B cell (primary cell): ENCODE data around the gene TMPRSS9. TPM values are rescaled to one million over a fixed set of nuclear protein-coding genes. Genes with fewer than 3 reads are reported as not detected.

Experiments
- ATAC-seq: fragments of 200-7000 bp; cut with Tn5 transposase; one replicate; pipeline ENCODE4 v1.10.0; 2021; ENCODE audit warnings: low read depth, mild to moderate bottlenecking, moderate number of reproducible peaks, moderate library complexity
- CTCF ChIA-PET: fragments of 350-600 bp; sonication (Branson Sonifier 250); formaldehyde crosslinking; loops from one replicate; lab custom pipeline; 2021; ENCODE audit warnings: antibody characterized with exemption, inconsistent platforms; lab: Charles Lee
- POLR2A ChIA-PET: fragments of 350-600 bp; sonication (Branson Sonifier 250); formaldehyde crosslinking; loops from one replicate; lab custom pipeline; 2021; ENCODE audit warnings: antibody characterized with exemption; lab: Charles Lee
- DNase-seq: peaks from one replicate; pipeline ENCODE4 v3.0.0; 2013
- H2AFZ ChIP-seq: 2 replicates; pipeline ENCODE4 v1.6.1; 2012; ENCODE audit warnings: mild to moderate bottlenecking, low read depth, low read length; ENCODE audit not compliant: insufficient read depth, poor library complexity, severe bottlenecking
- H3K27ac ChIP-seq, 2 donors: 1 replicate in 1 of 2; 2 replicates in 1 of 2; pipeline ENCODE4 v1.5.1; 2012 to 2013; ENCODE audit warnings: low read length in 2 of 2, mild to moderate bottlenecking in 2 of 2, moderate library complexity in 1 of 2
- H3K27me3 ChIP-seq, 4 experiments: fragments of 200-600 bp in 1 of 4; sonication (generic) in 1 of 4; replicated peaks in 1 of 4; 1 replicate in 2 of 4; 2 replicates in 2 of 4; pipeline versions ENCODE4 v1.6.1 to v1.7.0; 2013 to 2016; ENCODE audit warnings: low read length in 3 of 4, mild to moderate bottlenecking in 2 of 4, mixed read lengths in 1 of 4, moderate library complexity in 1 of 4; ENCODE audit not compliant: insufficient read depth in 4 of 4, control insufficient read depth in 3 of 4; ENCODE audit errors: control extremely low read depth in 1 of 4
- H3K36me3 ChIP-seq, 2 experiments: replicated peaks in 1 of 2; 1 replicate in 1 of 2; 2 replicates in 1 of 2; pipeline versions ENCODE4 v1.6.1 to v1.7.1; 2013; ENCODE audit warnings: low read length in 1 of 2; ENCODE audit not compliant: insufficient read depth in 2 of 2, control insufficient read depth in 1 of 2; ENCODE audit errors: control extremely low read depth in 1 of 2, extremely low read depth in 1 of 2
- H3K4me1 ChIP-seq, 2 donors: fragments of 200-600 bp in 1 of 2; sonication (generic) in 1 of 2; 1 replicate in 1 of 2; 2 replicates in 1 of 2; pipeline versions ENCODE4 v1.5.1 to v1.6.1; 2013 to 2017; ENCODE audit warnings: low read length in 2 of 2; ENCODE audit not compliant: control insufficient read depth in 2 of 2, insufficient read depth in 2 of 2
- H3K4me2 ChIP-seq: replicated peaks from 2 replicates; pipeline ENCODE3; 2012; ENCODE audit warnings: mild to moderate bottlenecking, low read depth, low read length; ENCODE audit not compliant: poor library complexity, severe bottlenecking
- H3K4me3 ChIP-seq, 5 experiments: fragments of 200-600 bp in 1 of 5; sonication (generic) in 1 of 5; 1 replicate in 3 of 5; 2 replicates in 2 of 5; pipeline versions ENCODE4 v1.5.1 to v1.7.0; 2011 to 2016; ENCODE audit warnings: low read length in 4 of 5, mild to moderate bottlenecking in 4 of 5, low read depth in 2 of 5, control low read depth in 1 of 5, moderate library complexity in 1 of 5; ENCODE audit not compliant: insufficient read depth in 1 of 5; ENCODE audit errors: control extremely low read depth in 1 of 5, extremely low read depth in 1 of 5
- H3K79me2 ChIP-seq: fragments of 200-600 bp; sonication (generic); one replicate; pipeline ENCODE4 v1.6.0; 2016; ENCODE audit warnings: low read length; ENCODE audit not compliant: control insufficient read depth, insufficient read depth
- H3K9ac ChIP-seq: fragments of 200-600 bp; sonication (generic); 2 replicates; pipeline ENCODE4 v1.6.1; 2017; ENCODE audit warnings: mild to moderate bottlenecking, low read length, moderate library complexity
- H3K9me3 ChIP-seq, 3 donors: one replicate each; pipeline versions ENCODE4 v1.6.1 to v1.7.1; 2013; ENCODE audit warnings: low read length in 2 of 3; ENCODE audit not compliant: control insufficient read depth in 2 of 3, insufficient read depth in 1 of 3; ENCODE audit errors: control extremely low read depth in 1 of 3
- H4K20me1 ChIP-seq: 2 replicates; pipeline ENCODE4 v1.6.0; 2012; ENCODE audit warnings: mild to moderate bottlenecking, low read length; ENCODE audit not compliant: insufficient read depth, control insufficient read depth, poor library complexity, severe bottlenecking
- H3K27ac Mint-ChIP-seq: one replicate; pipeline ENCODE4 v1.8.0; 2021; ENCODE audit warnings: mixed read lengths
- H3K27me3 Mint-ChIP-seq: one replicate; pipeline ENCODE4 v1.8.0; 2021; ENCODE audit warnings: mixed read lengths
- H3K4me1 Mint-ChIP-seq: one replicate; pipeline ENCODE4 v1.8.0; 2021; ENCODE audit warnings: mixed read lengths
- H3K4me3 Mint-ChIP-seq: one replicate; pipeline ENCODE4 v1.8.0; 2021; ENCODE audit warnings: mixed read lengths
- H3K9me3 Mint-ChIP-seq: one replicate; pipeline ENCODE4 v1.8.0; 2022; ENCODE audit warnings: mixed read lengths; ENCODE audit not compliant: insufficient read depth
- CTCF ChIP-seq: fragments of 200-600 bp; IDR thresholded peaks from one replicate; pipeline ENCODE4 v1.8.0; 2022; ENCODE audit warnings: antibody characterized with exemption, mild to moderate bottlenecking
- EZH2 ChIP-seq: IDR thresholded peaks from 2 replicates; pipeline ENCODE4 v1.6.1; 2012; ENCODE audit warnings: borderline replicate concordance, low read depth, mild to moderate bottlenecking, moderate library complexity, low read length; ENCODE audit not compliant: insufficient read depth, poor library complexity, severe bottlenecking
- WGBS: methylation state at CpG from one replicate; pipeline ENCODE4 v1.1.5; 2013; ENCODE audit warnings: missing lambda C conversion rate; ENCODE audit not compliant: insufficient coverage; 5-methylcytosine and 5-hydroxymethylcytosine counted together
- intact Hi-C: fragments of 100-400 bp; cut with micrococcal nuclease; formaldehyde crosslinking; loops from one replicate; pipeline ENCODE4 v1.10.0; 2022
- polyA plus RNA-seq: library from polyadenylated mRNA; depleted of rRNA; stranded (reverse); fragments of >200 nt; gene quantifications from 2 replicates; pipeline ENCODE4 v1.2.3, GENCODE V29; 2012
- total RNA-seq, 2 donors: library from RNA; stranded (reverse); fragments of 120-200 nt in 1 of 2; gene quantifications; 1 replicate in 1 of 2; 2 replicates in 1 of 2; pipeline versions ENCODE4 v1.2.3 to v1.2.4, GENCODE V29; 2013 to 2022

Gene TMPRSS9
- total and polyA plus RNA-seq, 2 donors (not counting 1 experiment from before 2014, with no cell fraction given): not detected

- H3K4me3 ChIP-seq: peak overlapping the region; percentile 21 to 97 (median 92)
- WGBS: 85% methylated on average over 11 of the region's 13 CpGs
- no peaks in the 10 kb centered on the region for H3K9me3 Mint-ChIP-seq
- H3K27me3 ChIP-seq: no peaks in the 10 kb centered on the region
- TF ChIP-seq EZH2: no peak
- no peak for TF ChIP-seq CTCF
- H3K27me3 Mint-ChIP-seq: no peaks in the 10 kb centered on the region
- H3K9ac ChIP-seq: peak overlapping the region; percentile 83
- peak overlapping the region in 1 of 2 donors; percentile 90 for H3K27ac ChIP-seq
- POLR2A ChIA-PET: interaction anchor here (0.7 kb wide), 1 partner anchor 102 kb away, joined by 3 read pairs; no protein-coding TSS in a partner anchor
- peaks cover 83% of the 10 kb centered on the region for H3K4me1 Mint-ChIP-seq
- H3K9me3 ChIP-seq: no peaks in the 10 kb centered on the region
- ATAC-seq (no peak), DNase-seq (no peak)
- peaks cover 0 to 12% of the 10 kb centered on the region in 2 experiments for H3K36me3 ChIP-seq
- H4K20me1 ChIP-seq: peaks cover 5% of the 10 kb centered on the region
- intact Hi-C loops: no loop called here
- H3K4me1 ChIP-seq: peaks cover 80 to 91% of the 10 kb centered on the region in 2 donors
- peaks cover 97% of the 10 kb centered on the region for H3K79me2 ChIP-seq
- H2AFZ ChIP-seq: no peak overlapping the region
- H3K4me3 Mint-ChIP-seq: peak overlapping the region; percentile 96
- H3K4me2 ChIP-seq: peak overlapping the region; percentile 95
- peak overlapping the region; percentile 94 for H3K27ac Mint-ChIP-seq
- CTCF ChIA-PET: interaction anchor here (1.4 to 1.6 kb wide), 2 partner anchors 26 to 62 kb away, joined by 3 to 4 read pairs; no protein-coding TSS in a partner anchor
Observed at GRCh38 chr19:2329501-2329916, 30.6 kb upstream of the TMPRSS9 start.

GRCh38 chr19:2330255-2330631 is 29.8 kb upstream of the TMPRSS9 start:
- H3K79me2 ChIP-seq: peaks cover 97% of the 10 kb centered on the region
- no peak overlapping the region for H3K4me3 ChIP-seq
- H4K20me1 ChIP-seq: peaks cover 11% of the 10 kb centered on the region
- Mint-ChIP-seq H3K27ac (peak overlapping the region; percentile 99), H3K4me1 (peaks cover 75% of the 10 kb centered on the region), H3K4me3 (peak overlapping the region; percentile 87), H3K27me3 (no peaks in the 10 kb centered on the region), H3K9me3 (no peaks in the 10 kb centered on the region)
- POLR2A ChIA-PET: interaction anchor here (0.6 kb wide), 2 partner anchors 16 to 21 kb away, joined by 3 read pairs; no protein-coding TSS in a partner anchor
- 90% methylated on average over 10 of the region's 10 CpGs for WGBS
- no peak overlapping the region for H2AFZ ChIP-seq
- peaks cover 0 to 6% (median 0%) of the 10 kb centered on the region in 3 donors for H3K9me3 ChIP-seq
- H3K4me1 ChIP-seq: peaks cover 73 to 83% of the 10 kb centered on the region in 2 donors
- peaks cover 0 to 17% of the 10 kb centered on the region in 2 experiments for H3K36me3 ChIP-seq
- CTCF ChIA-PET: interaction anchor here (1.4 to 1.6 kb wide), 2 partner anchors 25 to 61 kb away, joined by 3 to 4 read pairs; no protein-coding TSS in a partner anchor
- TF ChIP-seq CTCF: no peak
- no peak for TF ChIP-seq EZH2
- H3K27me3 ChIP-seq: no peaks in the 10 kb centered on the region
- H3K9ac ChIP-seq: no peak overlapping the region
- intact Hi-C loops: no loop called here
- H3K27ac ChIP-seq: peak overlapping the region; percentile 91 to 97
- no peak for ATAC-seq
- peak overlapping the region; percentile 94 for H3K4me2 ChIP-seq
- DNase-seq: no peak
